ENCODE results near the gene HM13.

HM13 gene

DNA sequence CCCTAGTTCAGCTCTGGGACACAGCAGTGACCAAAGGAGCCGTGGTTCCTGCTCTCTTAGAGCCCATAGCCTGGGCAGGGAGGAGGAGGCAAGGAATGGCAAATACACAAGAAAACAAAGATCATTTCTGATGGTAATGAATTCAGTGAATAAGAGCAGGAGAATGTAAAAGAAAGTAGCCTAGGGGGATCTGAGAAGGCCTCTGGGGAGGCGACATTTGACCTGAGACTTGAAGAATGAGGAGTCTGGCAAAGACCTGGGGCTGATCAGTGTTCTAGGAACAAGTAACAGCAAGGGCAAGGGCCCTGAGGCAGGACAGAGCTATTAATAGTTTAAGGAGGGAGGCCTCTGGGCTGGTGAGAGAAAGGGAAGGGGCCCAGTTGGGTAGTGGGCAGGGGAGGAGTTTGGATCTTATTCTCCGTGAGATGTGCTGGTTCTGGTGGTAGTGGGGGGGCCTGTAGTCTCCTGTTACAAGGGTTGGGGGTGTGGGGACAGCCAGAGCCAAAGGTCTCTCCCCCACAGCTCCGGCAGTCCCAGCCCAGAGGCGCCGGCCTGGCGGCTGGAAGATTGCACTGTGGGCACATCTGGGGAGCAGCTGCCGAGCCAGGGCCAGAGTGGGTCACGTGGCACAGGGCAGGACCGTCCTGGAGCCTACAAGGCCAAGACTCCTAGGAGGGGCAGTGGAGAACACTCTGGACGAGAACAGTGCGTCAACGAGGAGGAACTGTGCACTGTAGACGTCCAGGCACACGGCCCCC, 81.6 kb downstream of the HM13 start:
- TF ChIP-seq CEBPB (IDR thresholded peaks at IDR 0.05) (no peak), CREB1 (IDR thresholded peaks at IDR 0.05; ENCODE audit: low read depth) (no peak), TAF1 (IDR thresholded peaks at IDR 0.05; ENCODE audit: low read depth) (no peak), TCF12 (IDR thresholded peaks at IDR 0.05; ENCODE audit: low read depth) (no peak), ZBTB7A (IDR thresholded peaks at IDR 0.05; ENCODE audit: low read depth) (no peak), EGR1 (IDR thresholded peaks at IDR 0.05) (no peak), RAD21 (IDR thresholded peaks at IDR 0.05; ENCODE audit: low read depth) (no peak), TEAD4 (IDR thresholded peaks at IDR 0.05) (no peak), YY1 (IDR thresholded peaks at IDR 0.05; ENCODE audit: low read depth) (no peak), EP300 (IDR thresholded peaks at IDR 0.05; ENCODE audit: borderline replicate concordance) (no peak), FOXM1 (IDR thresholded peaks at IDR 0.05; ENCODE audit: borderline replicate concordance, low read depth) (no peak)
- TF ChIP-seq, protein P1, sequence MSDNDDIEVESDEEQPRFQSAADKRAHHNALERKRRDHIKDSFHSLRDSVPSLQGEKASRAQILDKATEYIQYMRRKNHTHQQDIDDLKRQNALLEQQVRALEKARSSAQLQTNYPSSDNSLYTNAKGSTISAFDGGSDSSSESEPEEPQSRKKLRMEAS (IDR thresholded peaks at IDR 0.05): 0 out of 2 replicates have a peak, but pooled peaks have one; percentile 15
- TF ChIP-seq, protein P2, sequence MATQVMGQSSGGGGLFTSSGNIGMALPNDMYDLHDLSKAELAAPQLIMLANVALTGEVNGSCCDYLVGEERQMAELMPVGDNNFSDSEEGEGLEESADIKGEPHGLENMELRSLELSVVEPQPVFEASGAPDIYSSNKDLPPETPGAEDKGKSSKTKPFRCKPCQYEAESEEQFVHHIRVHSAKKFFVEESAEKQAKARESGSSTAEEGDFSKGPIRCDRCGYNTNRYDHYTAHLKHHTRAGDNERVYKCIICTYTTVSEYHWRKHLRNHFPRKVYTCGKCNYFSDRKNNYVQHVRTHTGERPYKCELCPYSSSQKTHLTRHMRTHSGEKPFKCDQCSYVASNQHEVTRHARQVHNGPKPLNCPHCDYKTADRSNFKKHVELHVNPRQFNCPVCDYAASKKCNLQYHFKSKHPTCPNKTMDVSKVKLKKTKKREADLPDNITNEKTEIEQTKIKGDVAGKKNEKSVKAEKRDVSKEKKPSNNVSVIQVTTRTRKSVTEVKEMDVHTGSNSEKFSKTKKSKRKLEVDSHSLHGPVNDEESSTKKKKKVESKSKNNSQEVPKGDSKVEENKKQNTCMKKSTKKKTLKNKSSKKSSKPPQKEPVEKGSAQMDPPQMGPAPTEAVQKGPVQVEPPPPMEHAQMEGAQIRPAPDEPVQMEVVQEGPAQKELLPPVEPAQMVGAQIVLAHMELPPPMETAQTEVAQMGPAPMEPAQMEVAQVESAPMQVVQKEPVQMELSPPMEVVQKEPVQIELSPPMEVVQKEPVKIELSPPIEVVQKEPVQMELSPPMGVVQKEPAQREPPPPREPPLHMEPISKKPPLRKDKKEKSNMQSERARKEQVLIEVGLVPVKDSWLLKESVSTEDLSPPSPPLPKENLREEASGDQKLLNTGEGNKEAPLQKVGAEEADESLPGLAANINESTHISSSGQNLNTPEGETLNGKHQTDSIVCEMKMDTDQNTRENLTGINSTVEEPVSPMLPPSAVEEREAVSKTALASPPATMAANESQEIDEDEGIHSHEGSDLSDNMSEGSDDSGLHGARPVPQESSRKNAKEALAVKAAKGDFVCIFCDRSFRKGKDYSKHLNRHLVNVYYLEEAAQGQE (IDR thresholded peaks at IDR 0.05; ENCODE audit: low read depth): no peak
- TF ChIP-seq, protein P3, sequence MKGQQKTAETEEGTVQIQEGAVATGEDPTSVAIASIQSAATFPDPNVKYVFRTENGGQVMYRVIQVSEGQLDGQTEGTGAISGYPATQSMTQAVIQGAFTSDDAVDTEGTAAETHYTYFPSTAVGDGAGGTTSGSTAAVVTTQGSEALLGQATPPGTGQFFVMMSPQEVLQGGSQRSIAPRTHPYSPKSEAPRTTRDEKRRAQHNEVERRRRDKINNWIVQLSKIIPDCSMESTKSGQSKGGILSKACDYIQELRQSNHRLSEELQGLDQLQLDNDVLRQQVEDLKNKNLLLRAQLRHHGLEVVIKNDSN (IDR thresholded peaks at IDR 0.05): peak; percentile 83

DNA sequence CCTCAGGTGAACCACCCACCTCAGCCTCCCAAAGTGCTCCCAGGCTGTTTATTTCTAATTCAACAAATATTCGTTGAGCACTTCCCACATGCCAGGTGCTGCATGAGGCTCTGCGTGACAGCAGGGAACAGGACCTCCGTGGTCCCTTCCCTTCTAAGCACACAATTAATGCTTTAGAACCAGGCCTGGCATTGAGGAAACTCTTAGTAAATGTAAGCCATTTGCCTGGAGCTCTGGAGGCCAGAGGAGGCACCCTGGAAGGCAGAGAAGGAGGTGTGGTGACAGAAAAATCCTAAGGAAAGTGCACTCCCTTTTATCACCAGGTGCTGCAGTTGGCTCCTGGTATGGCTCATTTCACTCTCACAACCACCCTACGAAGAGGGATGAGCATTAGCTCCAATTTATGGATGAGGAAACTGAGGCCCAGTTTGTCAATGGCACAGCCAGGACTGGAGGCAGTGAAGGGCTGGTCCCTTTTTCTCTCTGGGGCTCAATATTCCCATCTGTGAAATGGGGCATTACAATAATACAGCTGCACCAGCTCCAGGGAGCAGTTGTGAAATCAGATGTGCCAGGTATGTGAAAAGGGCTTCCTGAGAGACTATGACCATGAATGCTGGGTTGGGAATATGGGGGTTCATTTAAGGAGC, 82.7 kb downstream of the HM13 start:
- TF ChIP-seq EGR1 (IDR thresholded peaks at IDR 0.05) (no peak), RAD21 (IDR thresholded peaks at IDR 0.05; ENCODE audit: low read depth) (no peak), YY1 (IDR thresholded peaks at IDR 0.05; ENCODE audit: low read depth) (no peak), CEBPB (IDR thresholded peaks at IDR 0.05) (no peak), EP300 (IDR thresholded peaks at IDR 0.05; ENCODE audit: borderline replicate concordance) (no peak), TCF12 (IDR thresholded peaks at IDR 0.05; ENCODE audit: low read depth) (no peak), NFIC (IDR thresholded peaks at IDR 0.05) (no peak), ZBTB7A (IDR thresholded peaks at IDR 0.05; ENCODE audit: low read depth) (no peak), FOXM1 (IDR thresholded peaks at IDR 0.05; ENCODE audit: borderline replicate concordance, low read depth) (no peak), CREB1 (IDR thresholded peaks at IDR 0.05; ENCODE audit: low read depth) (no peak), TEAD4 (IDR thresholded peaks at IDR 0.05) (no peak), TAF1 (IDR thresholded peaks at IDR 0.05; ENCODE audit: low read depth) (no peak)
- TF ChIP-seq, protein P1 (IDR thresholded peaks at IDR 0.05): no peak
- TF ChIP-seq, protein P2 (IDR thresholded peaks at IDR 0.05; ENCODE audit: low read depth): no peak
- TF ChIP-seq, protein P3 (IDR thresholded peaks at IDR 0.05): no peak

DNA sequence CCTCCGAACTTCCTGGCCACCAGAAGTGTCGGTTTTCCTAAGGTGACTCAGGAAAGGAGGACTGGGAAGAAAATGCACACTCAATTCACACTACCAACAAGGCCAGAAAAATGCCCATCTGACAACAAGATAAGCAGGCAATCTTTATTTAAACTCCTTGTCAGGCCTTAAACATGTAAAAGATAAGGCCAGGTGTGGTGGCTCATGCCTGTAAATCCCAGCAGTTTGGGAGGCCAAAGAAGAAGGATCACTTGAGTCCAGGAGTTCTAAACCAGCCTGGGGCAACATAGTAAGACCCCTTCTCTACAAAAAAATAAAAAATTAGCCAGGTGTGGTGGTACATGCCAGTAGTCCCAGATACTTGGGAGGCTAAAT, 83.2 kb downstream of the HM13 start:
- TF ChIP-seq, protein P3 (IDR thresholded peaks at IDR 0.05): no peak
- TF ChIP-seq EGR1 (IDR thresholded peaks at IDR 0.05) (no peak), CREB1 (IDR thresholded peaks at IDR 0.05; ENCODE audit: low read depth) (no peak), RAD21 (IDR thresholded peaks at IDR 0.05; ENCODE audit: low read depth) (no peak), TAF1 (IDR thresholded peaks at IDR 0.05; ENCODE audit: low read depth) (no peak), TCF12 (IDR thresholded peaks at IDR 0.05; ENCODE audit: low read depth) (no peak), TEAD4 (IDR thresholded peaks at IDR 0.05) (no peak)

DNA sequence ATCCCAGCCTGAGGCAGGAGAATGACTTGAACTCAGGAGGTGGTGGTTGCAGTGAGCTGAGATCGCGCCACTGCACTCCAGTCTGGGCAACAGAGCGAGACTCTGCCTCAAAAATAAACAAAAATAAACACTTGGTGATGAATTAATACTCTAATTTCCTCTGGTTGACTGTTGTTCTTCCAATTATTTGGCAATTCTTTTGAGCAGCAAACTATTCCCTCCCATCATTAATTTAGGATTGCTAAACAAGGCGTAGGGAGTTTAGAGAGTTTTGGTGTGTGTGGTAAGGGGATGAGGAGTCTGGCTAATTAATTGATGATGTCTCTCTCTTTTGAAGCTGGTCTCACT, 88.2 kb downstream of the HM13 start:
- TF ChIP-seq CREB1 (IDR thresholded peaks at IDR 0.05; ENCODE audit: low read depth): no peak
- TF ChIP-seq EGR1 (IDR thresholded peaks at IDR 0.05): no peak
- no peak for TF ChIP-seq TAF1 (IDR thresholded peaks at IDR 0.05; ENCODE audit: low read depth)
- TF ChIP-seq EP300 (IDR thresholded peaks at IDR 0.05; ENCODE audit: borderline replicate concordance): no peak
- no peak for TF ChIP-seq TCF12 (IDR thresholded peaks at IDR 0.05; ENCODE audit: low read depth)
- TF ChIP-seq TEAD4 (IDR thresholded peaks at IDR 0.05): no peak
- no peak for TF ChIP-seq RAD21 (IDR thresholded peaks at IDR 0.05; ENCODE audit: low read depth)
- TF ChIP-seq ZBTB7A (IDR thresholded peaks at IDR 0.05; ENCODE audit: low read depth): no peak
- no peak for TF ChIP-seq FOXM1 (IDR thresholded peaks at IDR 0.05; ENCODE audit: borderline replicate concordance, low read depth)
- TF ChIP-seq, protein P1 (IDR thresholded peaks at IDR 0.05): no peak
- no peak for TF ChIP-seq YY1 (IDR thresholded peaks at IDR 0.05; ENCODE audit: low read depth)
- TF ChIP-seq, protein P3 (IDR thresholded peaks at IDR 0.05): no peak
- no peak for TF ChIP-seq NFIC (IDR thresholded peaks at IDR 0.05)
- TF ChIP-seq, protein P2 (IDR thresholded peaks at IDR 0.05; ENCODE audit: low read depth): no peak
- no peak for TF ChIP-seq CEBPB (IDR thresholded peaks at IDR 0.05)

Data from Ishikawa (cell line).